HG03060 (cell line): ENCODE results near the gene CDC37.

Source experiments
- ATAC-seq: cut with Tn5 transposase; IDR thresholded peaks from one replicate; pipeline ENCODE4 v1.9.1; 2021; ENCODE audit warnings: low read depth, moderate number of reproducible peaks; ENCODE audit not compliant: unreplicated experiment

Gene CDC37

GRCh38 chr19:10403137-10404021 lies at the start of gene CDC37:
Gene CDC37, minus strand, starts transcription at chr19:10403542. Its CDS starts 63 bp downstream, at chr19:10403479.
- peak; percentile 77 for ATAC-seq

GRCh38 chr19:10450853-10451609 lies 47.7 kb upstream of the CDC37 start:
- ATAC-seq = no peak

- ATAC-seq = no peak
Observed at GRCh38 chr19:10450191-10450852, 47.0 kb upstream of the CDC37 start.

- no peak for ATAC-seq
Observed at GRCh38 chr19:10449037-10449436, 45.7 kb upstream of the CDC37 start.

GRCh38 chr19:10442698-10443097 lies 39.4 kb upstream of the CDC37 start:
- ATAC-seq = no peak

GRCh38 chr19:10439588-10439987 lies 36.2 kb upstream of the CDC37 start:
- ATAC-seq = no peak

GRCh38 chr19:10433131-10433536 lies 29.8 kb upstream of the CDC37 start:
- no peak for ATAC-seq

GRCh38 chr19:10432736-10433130 lies 29.4 kb upstream of the CDC37 start:
- ATAC-seq = no peak

- ATAC-seq = no peak
Observed at GRCh38 chr19:10431943-10432735, 28.8 kb upstream of the CDC37 start.

- no peak for ATAC-seq
Observed at GRCh38 chr19:10431254-10431942, 28.1 kb upstream of the CDC37 start.

GRCh38 chr19:10430505-10431253 lies 27.3 kb upstream of the CDC37 start:
- no peak for ATAC-seq

- no peak for ATAC-seq
Observed at GRCh38 chr19:10428996-10429381, 25.6 kb upstream of the CDC37 start.

GRCh38 chr19:10427169-10427568 lies 23.8 kb upstream of the CDC37 start:
- ATAC-seq = no peak

- ATAC-seq = no peak
Observed at GRCh38 chr19:10424011-10424637, 20.8 kb upstream of the CDC37 start.

- ATAC-seq = no peak
Observed at GRCh38 chr19:10422846-10423245, 19.5 kb upstream of the CDC37 start.

- no peak for ATAC-seq
Observed at GRCh38 chr19:10422046-10422461, 18.7 kb upstream of the CDC37 start.

GRCh38 chr19:10421240-10422045 lies 18.1 kb upstream of the CDC37 start:
- no peak for ATAC-seq
